Liver (tissue), 3 donors: ENCODE results near the gene WWC1.

Experiments
- CTCF ChIP-seq: fragments of 150-350 bp; IDR thresholded peaks from 2 replicates; pipeline ENCODE4 v1.5.1; 2017; ENCODE audit warnings: improper control_type of control experiment, low read depth, low read length; ENCODE audit not compliant: missing input control
- FOXA1 ChIP-seq: IDR thresholded peaks from 2 replicates; pipeline ENCODE4 v1.6.1; 2016; ENCODE audit warnings: antibody characterized with exemption
- FOXA2 ChIP-seq: IDR thresholded peaks from 2 replicates; pipeline ENCODE4 v1.6.1; 2016; ENCODE audit warnings: antibody characterized with exemption
- JUND ChIP-seq, 2 donors: IDR thresholded peaks; 2 replicates each; pipeline ENCODE4 v1.6.1; 2016; ENCODE audit warnings: antibody characterized with exemption in 2 of 2
- MAX ChIP-seq: IDR thresholded peaks from 2 replicates; pipeline ENCODE4 v1.6.1; 2016; ENCODE audit warnings: antibody characterized with exemption
- SP1 ChIP-seq: IDR thresholded peaks from 2 replicates; pipeline ENCODE4 v1.6.1; 2018; ENCODE audit warnings: antibody characterized with exemption, mild to moderate bottlenecking
- YY1 ChIP-seq: IDR thresholded peaks from 2 replicates; pipeline ENCODE4 v1.6.1; 2016; ENCODE audit warnings: antibody characterized with exemption, mild to moderate bottlenecking
- donor health status: healthy.
- donor health status: healthy.

- TF ChIP-seq SP1 (no peak), CTCF (no peak), FOXA2 (no peak), FOXA1 (no peak), MAX (no peak), JUND (IDR thresholded peaks at IDR 0.05) (no peak), YY1 (no peak)
These were observed 43.2 kb downstream of the WWC1 start for GRCh38 chr5:168334695-168335094.
